Mesendoderm (in vitro differentiated cells): ENCODE results near the gene CPLX1.

Source experiments
- DNase-seq: peaks from one replicate; pipeline ENCODE4 v3.0.0; 2013
- H2AK5ac ChIP-seq: 2 replicates; pipeline ENCODE4 v1.6.1; 2013; ENCODE audit warnings: low read length, inconsistent platforms
- H2BK120ac ChIP-seq: 2 replicates; pipeline ENCODE4 v1.6.1; 2013; ENCODE audit warnings: low read depth, mild to moderate bottlenecking, low read length, moderate library complexity, mixed read lengths
- H2BK15ac ChIP-seq: replicated peaks from 2 replicates; pipeline ENCODE4 v1.6.1; 2013; ENCODE audit warnings: low read depth, mild to moderate bottlenecking, moderate library complexity
- H2BK5ac ChIP-seq: 2 replicates; pipeline ENCODE4 v1.6.1; 2013; ENCODE audit warnings: low read length, inconsistent platforms
- H3K18ac ChIP-seq: 2 replicates; pipeline ENCODE4 v1.6.1; 2013; ENCODE audit warnings: mild to moderate bottlenecking, low read length, mixed read lengths
- H3K23ac ChIP-seq: one replicate; pipeline ENCODE4 v1.6.1; 2013; ENCODE audit warnings: low read length
- H3K27ac ChIP-seq: 2 replicates; pipeline ENCODE4 v1.5.1; 2013; ENCODE audit warnings: low read depth, mild to moderate bottlenecking, inconsistent platforms, low read length, moderate library complexity
- H3K27me3 ChIP-seq: 2 replicates; pipeline ENCODE4 v1.6.1; 2013; ENCODE audit warnings: low read length, control low read depth, mild to moderate bottlenecking, inconsistent platforms; ENCODE audit not compliant: insufficient read depth, poor library complexity
- H3K36me3 ChIP-seq: 2 replicates; pipeline ENCODE4 v1.6.1; 2013; ENCODE audit warnings: low read length, inconsistent platforms; ENCODE audit not compliant: control insufficient read depth, insufficient read depth
- H3K4ac ChIP-seq: one replicate; pipeline ENCODE4 v1.6.1; 2013; ENCODE audit warnings: low read depth, mild to moderate bottlenecking, low read length, moderate library complexity
- H3K4me1 ChIP-seq: 2 replicates; pipeline ENCODE4 v1.6.1; 2013; ENCODE audit warnings: low read depth, low read length, inconsistent platforms; ENCODE audit not compliant: control insufficient read depth
- H3K4me2 ChIP-seq: 2 replicates; pipeline ENCODE4 v1.6.1; 2013; ENCODE audit warnings: low read length
- H3K4me3 ChIP-seq: 2 replicates; pipeline ENCODE4 v1.5.1; 2013; ENCODE audit warnings: mild to moderate bottlenecking, low read length
- H3K56ac ChIP-seq: one replicate; pipeline ENCODE4 v1.6.1; 2013; ENCODE audit warnings: low read length
- H3K79me1 ChIP-seq: 2 replicates; pipeline ENCODE4 v1.6.1; 2013; ENCODE audit warnings: low read length, inconsistent platforms
- H3K79me2 ChIP-seq: 2 replicates; pipeline ENCODE4 v1.6.1; 2013; ENCODE audit warnings: mild to moderate bottlenecking, low read length; ENCODE audit not compliant: control insufficient read depth, insufficient read depth
- H3K9ac ChIP-seq: 2 replicates; pipeline ENCODE4 v1.6.1; 2013; ENCODE audit warnings: low read length, inconsistent platforms
- H4K5ac ChIP-seq: one replicate; pipeline ENCODE4 v1.6.1; 2013; ENCODE audit warnings: low read length
- H4K8ac ChIP-seq: one replicate; pipeline ENCODE4 v1.6.1; 2013; ENCODE audit warnings: low read depth, mild to moderate bottlenecking, control low read depth, low read length, moderate library complexity
- WGBS: extraction: QIAGEN DNeasy Blood & Tissue Kit; methylation state at CpG from one replicate; pipeline ENCODE4 v1.1.7; 2013; ENCODE audit warnings: low lambda C conversion rate, missing lambda C conversion rate; ENCODE audit not compliant: insufficient coverage; ENCODE audit errors: extremely low coverage; 5-methylcytosine and 5-hydroxymethylcytosine counted together

Gene CPLX1

GRCh38 chr4:818106-818921 lies 7.6 kb downstream of the CPLX1 start:
- H3K4ac ChIP-seq: no peak overlapping the region
- no peak overlapping the region for H2AK5ac ChIP-seq
- WGBS: no CpG with 5 or more reads among the region's 42 CpGs
- H3K4me3 ChIP-seq: no peak overlapping the region
- H3K27me3 ChIP-seq: peaks cover 7% of the 10 kb centered on the region
- H3K79me2 ChIP-seq: no peaks in the 10 kb centered on the region
- no peak overlapping the region for H3K27ac ChIP-seq
- no peak overlapping the region for H2BK15ac ChIP-seq
- H3K79me1 ChIP-seq: no peaks in the 10 kb centered on the region
- no peak overlapping the region for H3K9ac ChIP-seq
- no peak overlapping the region for H3K23ac ChIP-seq
- H3K36me3 ChIP-seq: no peaks in the 10 kb centered on the region
- no peak overlapping the region for H3K56ac ChIP-seq
- H2BK5ac ChIP-seq: no peak overlapping the region
- H3K4me1 ChIP-seq: no peaks in the 10 kb centered on the region
- H3K4me2 ChIP-seq: no peak overlapping the region
- H4K5ac ChIP-seq: no peak overlapping the region
- no peak for DNase-seq
- H2BK120ac ChIP-seq: no peak overlapping the region
- H4K8ac ChIP-seq: no peak overlapping the region
- H3K18ac ChIP-seq: no peak overlapping the region

- H3K23ac ChIP-seq: no peak overlapping the region
- no peak overlapping the region for H4K5ac ChIP-seq
- no peak overlapping the region for H2BK120ac ChIP-seq
- H3K18ac ChIP-seq: no peak overlapping the region
- H4K8ac ChIP-seq: no peak overlapping the region
- no peak overlapping the region for H3K9ac ChIP-seq
- WGBS: no CpG with 5 or more reads among the region's 11 CpGs
- H2AK5ac ChIP-seq: no peak overlapping the region
- DNase-seq: no peak
- no peak overlapping the region for H3K4me2 ChIP-seq
- no peak overlapping the region for H3K27ac ChIP-seq
- no peaks in the 10 kb centered on the region for H3K79me2 ChIP-seq
- no peak overlapping the region for H3K4ac ChIP-seq
- no peak overlapping the region for H2BK15ac ChIP-seq
- no peaks in the 10 kb centered on the region for H3K79me1 ChIP-seq
- H2BK5ac ChIP-seq: no peak overlapping the region
- no peak overlapping the region for H3K56ac ChIP-seq
- H3K36me3 ChIP-seq: no peaks in the 10 kb centered on the region
- no peaks in the 10 kb centered on the region for H3K4me1 ChIP-seq
- peaks cover 4% of the 10 kb centered on the region for H3K27me3 ChIP-seq
- H3K4me3 ChIP-seq: no peak overlapping the region
Measured at GRCh38 chr4:815464-816146, 10.3 kb downstream of the CPLX1 start.

- no peaks in the 10 kb centered on the region for H3K4me1 ChIP-seq
- H3K36me3 ChIP-seq: no peaks in the 10 kb centered on the region
- no peak overlapping the region for H2BK15ac ChIP-seq
- H2BK120ac ChIP-seq: no peak overlapping the region
- no peak overlapping the region for H3K9ac ChIP-seq
- H3K4ac ChIP-seq: no peak overlapping the region
- no peak overlapping the region for H3K27ac ChIP-seq
- DNase-seq: no peak
- H4K5ac ChIP-seq: no peak overlapping the region
- H4K8ac ChIP-seq: no peak overlapping the region
- H2AK5ac ChIP-seq: no peak overlapping the region
- no CpG with 5 or more reads among the region's 14 CpGs for WGBS
- H3K23ac ChIP-seq: no peak overlapping the region
- no peak overlapping the region for H2BK5ac ChIP-seq
- H3K79me1 ChIP-seq: no peaks in the 10 kb centered on the region
- H3K27me3 ChIP-seq: peaks cover 3% of the 10 kb centered on the region
- no peaks in the 10 kb centered on the region for H3K79me2 ChIP-seq
- H3K4me2 ChIP-seq: no peak overlapping the region
- no peak overlapping the region for H3K18ac ChIP-seq
- H3K56ac ChIP-seq: no peak overlapping the region
- no peak overlapping the region for H3K4me3 ChIP-seq
Measured at GRCh38 chr4:814312-814850, 11.5 kb downstream of the CPLX1 start.

- H3K27me3 ChIP-seq: peaks cover 2% of the 10 kb centered on the region
- no peaks in the 10 kb centered on the region for H3K79me2 ChIP-seq
- no peak overlapping the region for H4K8ac ChIP-seq
- no peak for DNase-seq
- H3K23ac ChIP-seq: no peak overlapping the region
- H3K18ac ChIP-seq: no peak overlapping the region
- H3K56ac ChIP-seq: no peak overlapping the region
- no peak overlapping the region for H3K4me2 ChIP-seq
- WGBS: no CpG with 5 or more reads among the region's 10 CpGs
- no peak overlapping the region for H2BK5ac ChIP-seq
- no peak overlapping the region for H2AK5ac ChIP-seq
- no peak overlapping the region for H3K4me3 ChIP-seq
- H2BK15ac ChIP-seq: no peak overlapping the region
- H3K4ac ChIP-seq: no peak overlapping the region
- no peak overlapping the region for H4K5ac ChIP-seq
- H3K36me3 ChIP-seq: no peaks in the 10 kb centered on the region
- no peak overlapping the region for H3K9ac ChIP-seq
- H3K4me1 ChIP-seq: no peaks in the 10 kb centered on the region
- H3K27ac ChIP-seq: no peak overlapping the region
- no peaks in the 10 kb centered on the region for H3K79me1 ChIP-seq
- no peak overlapping the region for H2BK120ac ChIP-seq
Measured at GRCh38 chr4:813900-814299, 12.0 kb downstream of the CPLX1 start.

GRCh38 chr4:808860-809570 lies 16.9 kb downstream of the CPLX1 start:
- no peak overlapping the region for H2BK5ac ChIP-seq
- no peak overlapping the region for H2BK120ac ChIP-seq
- H4K8ac ChIP-seq: no peak overlapping the region
- H3K56ac ChIP-seq: no peak overlapping the region
- H2AK5ac ChIP-seq: no peak overlapping the region
- DNase-seq: no peak
- peaks cover 3% of the 10 kb centered on the region for H3K27me3 ChIP-seq
- no peaks in the 10 kb centered on the region for H3K4me1 ChIP-seq
- no peak overlapping the region for H3K18ac ChIP-seq
- no peaks in the 10 kb centered on the region for H3K36me3 ChIP-seq
- H3K9ac ChIP-seq: no peak overlapping the region
- no peak overlapping the region for H2BK15ac ChIP-seq
- H3K23ac ChIP-seq: no peak overlapping the region
- no peak overlapping the region for H3K4me3 ChIP-seq
- no peaks in the 10 kb centered on the region for H3K79me1 ChIP-seq
- no peak overlapping the region for H4K5ac ChIP-seq
- no peaks in the 10 kb centered on the region for H3K79me2 ChIP-seq
- no peak overlapping the region for H3K27ac ChIP-seq
- no peak overlapping the region for H3K4me2 ChIP-seq
- H3K4ac ChIP-seq: no peak overlapping the region
- 100% methylated on average over 3 of the region's 30 CpGs for WGBS
